Heart left ventricle (tissue), 16 donors: ENCODE results near the gene KIF5C. TPM values are rescaled to one million over a fixed set of nuclear protein-coding genes. Genes with fewer than 3 reads are reported as not detected.

Experiments used
- ATAC-seq, 4 donors: fragments of 200-7000 bp; cut with Tn5 transposase; one replicate each; pipeline ENCODE4 v1.9.1; 2020 to 2022; ENCODE audit warnings: moderate library complexity in 4 of 4, mild to moderate bottlenecking in 3 of 4, moderate number of reproducible peaks in 1 of 4
- DNase-seq, 5 donors: peaks; one replicate each; pipeline ENCODE4 v3.0.0-alpha.2; 2020
- H3K27ac ChIP-seq, 12 donors: fragments of 200-600 bp; sonication (generic) in 4 of 12; one replicate each; pipeline versions ENCODE4 v1.5.0 to v1.8.0; 2016 to 2022; ENCODE audit warnings: mild to moderate bottlenecking in 2 of 12
- H3K27me3 ChIP-seq, 9 donors: fragments of 200-600 bp; sonication (generic) in 2 of 9; one replicate each; pipeline versions ENCODE4 v1.5.1 to v1.8.0; 2016 to 2022; ENCODE audit warnings: mild to moderate bottlenecking in 3 of 9
- H3K36me3 ChIP-seq, 9 donors: fragments of 200-600 bp; sonication (generic) in 2 of 9; one replicate each; pipeline versions ENCODE4 v1.5.0 to v1.8.0; 2018 to 2022; ENCODE audit warnings: mild to moderate bottlenecking in 2 of 9
- H3K4me1 ChIP-seq, 12 donors: fragments of 200-600 bp; sonication (generic) in 4 of 12; one replicate each; pipeline versions ENCODE4 v1.5.0 to v1.8.0; 2016 to 2022; ENCODE audit warnings: mild to moderate bottlenecking in 3 of 12
- H3K4me3 ChIP-seq, 12 donors: fragments of 200-600 bp; sonication (generic) in 4 of 12; one replicate each; pipeline versions ENCODE4 v1.5.0 to v1.8.0; 2017 to 2022; ENCODE audit warnings: mild to moderate bottlenecking in 9 of 12, moderate library complexity in 4 of 12
- H3K9me3 ChIP-seq, 12 donors: fragments of 200-600 bp; sonication (generic) in 4 of 12; one replicate each; pipeline versions ENCODE4 v1.5.0 to v1.8.0; 2016 to 2022; ENCODE audit warnings: mild to moderate bottlenecking in 1 of 12
- CTCF ChIP-seq, 12 donors: fragments of 200-600 bp; sonication (generic) in 4 of 12; IDR thresholded peaks; one replicate each; pipeline versions ENCODE4 v1.5.0 to v1.8.0; 2018 to 2022; ENCODE audit warnings: antibody characterized with exemption in 12 of 12, mild to moderate bottlenecking in 5 of 12
- POLR2A ChIP-seq, 2 donors: fragments of 450-650 bp; IDR thresholded peaks; one replicate each; pipeline ENCODE4 v1.6.1; 2017; ENCODE audit warnings: antibody characterized with exemption in 2 of 2, mild to moderate bottlenecking in 2 of 2, moderate library complexity in 2 of 2
- WGBS, 4 donors: extraction: QIAGEN DNeasy Blood & Tissue Kit in 2 of 4; methylation state at CpG; one replicate each; pipeline versions ENCODE4 v1.1.5 to v1.1.7; 2013 to 2018; 5-methylcytosine and 5-hydroxymethylcytosine counted together
- intact Hi-C, 10 donors: fragments of 100-400 bp; cut with DNase I; formaldehyde crosslinking; loops; one replicate each; pipeline versions ENCODE4 v1.11.1 to v1.14.2; 2022
- polyA plus RNA-seq, 2 donors: library from polyadenylated mRNA; stranded (reverse); fragments of 200-250 nt; gene quantifications; one replicate each; pipeline ENCODE4 v1.2.3, GENCODE V29; 2013
- total RNA-seq, 9 donors: library from RNA; depleted of rRNA in 2 of 9; stranded (reverse); fragments of >200 nt in 2 of 9; fragmentation: NEBNext Ultra II Directional in 3 of 9; extraction: Animal tissue kit (Norgen Biotek cat#: 25700) in 3 of 9; gene quantifications; one replicate each; pipeline versions ENCODE4 v1.1.0 to v1.2.4, GENCODE V29; 2016 to 2023
- donor health status: ischemic (EF 13 %, LVEDD 7.1; RV severe dilation, severe dysfunction).
- donor health status: healthy with polysubstance abuse.
- donor health status: DM: no; HTN: yes; CAD: no.
- donor health status: DM: no; HTN: no; CAD: no.
- donor health status: ischemic (EF 25% LVEDD 6.9; RV normal size, moderate dysfunction).
- donor health status: ischemic (EF 25% LVEDD 5.7; RV mildly dilated, moderate dysfunction).
- donor health status: healthy.
- donor health status: DM: yes; HTN: yes; CAD: no.
- donor health status: ischemic (EF 35%, LVEDD 5.7; RV mildly dilated, moderate dysfunction).
- donor health status: nonischemic (EF 11% LVEDD 7.7; RV severe dilation, severe dysfunction).
- donor health status: DM: yes; HTN: yes; CAD: no.
- donor health status: PGD.
- donor health status: ischemic (EF 29% LVEDD 5.4; RV normal size, mild dysfunction).
- donor health status: nonischemic (EF 23%, LVEDD 6.1; RV moderate dilation, normal function).

KIF5C gene
- total and polyA plus RNA-seq, 11 donors: 0.22 to 1.4 (median 0.48) TPM

GRCh38 chr2:148867079-148867769 lies 7.8 kb upstream of the KIF5C start:
- TF ChIP-seq CTCF (IDR thresholded peaks at IDR 0.05) (no peak), POLR2A (IDR thresholded peaks at IDR 0.05) (no peak)
- 62 to 72% (median 69%) methylated on average over 4 of the region's 4 CpGs for WGBS, 4 donors

GRCh38 chr2:148875387-148876051 lies 492 bp downstream of the KIF5C start:
- Histone ChIP-seq H3K27ac (no peak overlapping the region), H3K9me3 (peaks cover 0 to 5% (median 1%) of the 10 kb centered on the region in 12 donors), H3K4me1 (peaks cover 6 to 27% (median 19%) of the 10 kb centered on the region in 12 donors), H3K4me3 (peak overlapping the region; percentile 33 to 63 (median 52)), H3K27me3 (peaks cover 15 to 60% (median 32%) of the 10 kb centered on the region in 9 donors), H3K36me3 (no peaks in the 10 kb centered on the region)
- peak in 1 of 5 donors; percentile 57 for DNase-seq
- no peak for TF ChIP-seq CTCF (IDR thresholded peaks at IDR 0.05)
- TF ChIP-seq POLR2A (IDR thresholded peaks at IDR 0.05): no peak
- peak in 1 of 4 donors; percentile 22 for ATAC-seq
- intact Hi-C loops: loop anchor here in 2 of 10 donors (5.0 to 10.0 kb wide), 2 partner anchors 228 to 231 kb away; partner anchors contain the start of gene EPC2 (in 1 of the 2)
- 1 to 3% (median 2%) methylated on average over 13 to 74 of the region's 74 CpGs for WGBS, 4 donors

More at GRCh38 chr2:148867079-148867769, 7.8 kb upstream of the KIF5C start:
- DNase-seq (no peak), ATAC-seq (no peak)
- no peaks in the 10 kb centered on the region for H3K4me1 ChIP-seq
- no peaks in the 10 kb centered on the region for H3K36me3 ChIP-seq
- intact Hi-C loops: no loop called here
- H3K27ac ChIP-seq: no peak overlapping the region
- no peak overlapping the region for H3K4me3 ChIP-seq
- H3K9me3 ChIP-seq: no peaks in the 10 kb centered on the region
- peaks cover 0 to 34% (median 8%) of the 10 kb centered on the region in 9 donors for H3K27me3 ChIP-seq

- no peak for TF ChIP-seq POLR2A (IDR thresholded peaks at IDR 0.05)
- no peak for TF ChIP-seq CTCF (IDR thresholded peaks at IDR 0.05)
- intact Hi-C loops: loop anchor here in 2 of 10 donors (5.0 to 10.0 kb wide), 2 partner anchors 229 to 231 kb away; partner anchors contain the start of gene EPC2 (in 1 of the 2)
- peaks cover 0 to 10% (median 2%) of the 10 kb centered on the region in 12 donors for H3K9me3 ChIP-seq
- ATAC-seq: no peak
- H3K4me1 ChIP-seq: peaks cover 6 to 27% (median 19%) of the 10 kb centered on the region in 12 donors
- H3K27me3 ChIP-seq: peaks cover 15 to 54% (median 32%) of the 10 kb centered on the region in 9 donors
- no peaks in the 10 kb centered on the region for H3K36me3 ChIP-seq
- 1 to 2% (median 2%) methylated on average over 24 to 25 of the region's 25 CpGs for WGBS, 4 donors
- H3K27ac ChIP-seq: no peak overlapping the region
- no peak for DNase-seq
- H3K4me3 ChIP-seq: peak overlapping the region in 11 of 12 donors; percentile 12 to 63 (median 54)
Observed at GRCh38 chr2:148876202-148876594, 1.2 kb downstream of the KIF5C start.
